ENCODE measurements around the gene LRIT3.
"Not testable (repeated sequence)": the region's sequence is repeated elsewhere in the genome, so short reads cannot be mapped to it uniquely, and the experiment has no call there.

LRIT3 gene

GRCh38 chr4:109859426-109860300, 11.8 kb downstream of the LRIT3 start:
- DNase-seq: not testable (repeated sequence)

- DNase-seq: no peak
Observed at GRCh38 chr4:109861271-109861670, 13.4 kb downstream of the LRIT3 start.

DNA sequence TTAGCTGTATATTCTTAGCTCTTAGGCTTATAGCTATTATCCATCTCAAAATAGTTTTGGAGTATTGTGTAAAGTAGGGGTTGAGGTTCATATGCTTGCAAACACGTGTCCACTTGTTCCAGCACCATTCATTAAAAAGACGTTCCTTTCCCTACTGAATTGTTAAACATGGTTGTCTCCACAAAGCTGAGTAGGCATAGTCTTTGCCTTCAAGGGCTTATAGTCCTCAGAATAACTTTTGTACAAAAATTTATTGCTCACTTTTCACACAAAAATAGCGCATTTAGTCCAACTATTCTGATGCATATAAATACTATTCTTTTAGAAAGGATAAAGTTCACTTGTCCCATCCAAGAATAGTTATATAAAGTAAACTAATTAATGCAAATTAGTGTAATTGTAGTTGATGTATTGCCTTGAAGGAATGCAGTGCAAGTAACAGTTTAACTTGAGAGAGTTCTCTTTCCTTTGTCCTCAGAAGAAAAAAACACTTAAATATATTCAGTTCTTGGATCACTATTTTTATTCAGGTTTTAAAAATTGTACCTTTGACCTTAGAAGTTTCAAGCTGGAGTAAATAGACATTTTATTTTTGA, 14.1 kb downstream of the LRIT3 start:
- DNase-seq: no peak

- no peak for DNase-seq
Observed at GRCh38 chr4:109864134-109864533, 16.2 kb downstream of the LRIT3 start.

- no peak for DNase-seq
Observed at GRCh38 chr4:109870061-109870460, 22.2 kb downstream of the LRIT3 start.

DNA sequence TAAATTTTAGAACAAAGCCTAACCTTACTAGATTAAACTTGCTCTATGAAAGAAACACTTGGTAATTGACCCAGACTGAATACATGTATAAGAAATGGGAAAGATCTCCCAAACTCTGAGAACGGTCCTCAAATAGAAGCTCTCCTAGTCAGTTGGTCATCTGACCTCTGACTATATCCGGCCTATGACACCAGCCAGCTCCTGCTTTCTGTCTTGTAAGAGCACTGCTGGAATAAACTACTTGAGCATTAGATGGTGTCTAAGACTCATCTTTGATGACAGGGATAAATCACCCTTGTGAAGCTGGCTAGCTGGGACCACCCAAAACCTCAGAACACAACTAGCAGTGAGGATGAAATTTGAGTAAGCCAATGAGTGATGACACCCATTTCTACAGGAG, 24.2 kb downstream of the LRIT3 start:
- no peak for DNase-seq

DNA sequence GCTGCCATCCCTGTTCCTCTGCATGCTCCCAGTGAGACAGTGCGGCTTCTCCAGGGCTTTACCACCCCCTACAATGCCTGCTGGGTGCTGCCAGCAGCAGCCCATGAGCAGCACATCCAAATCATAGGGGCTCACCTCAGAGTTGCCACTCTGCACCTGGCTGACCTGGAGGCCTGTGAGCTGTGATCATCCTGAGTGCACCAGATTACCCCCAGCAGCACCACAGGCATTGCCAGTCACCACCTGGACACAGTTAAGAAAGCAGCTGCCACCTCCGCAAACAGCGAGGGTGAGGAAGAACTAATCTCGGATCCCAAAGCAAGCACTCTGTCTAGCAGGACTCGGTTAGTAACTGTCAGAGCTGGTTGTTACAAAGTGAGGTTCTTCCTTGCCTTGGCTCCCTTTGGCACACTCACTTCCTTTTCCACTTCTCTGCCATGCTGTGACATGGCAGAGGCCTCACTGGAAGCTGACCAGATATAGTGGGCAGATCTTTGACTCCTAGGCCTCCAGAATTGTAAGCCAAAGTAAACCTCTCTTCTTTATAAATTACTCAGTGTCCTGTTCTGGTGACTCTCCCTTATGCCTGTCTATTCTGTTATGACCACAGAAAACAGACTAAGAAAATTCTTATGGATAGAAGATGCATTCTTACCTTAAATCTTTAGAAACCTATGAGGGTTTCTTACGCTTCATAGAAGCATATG, 25.2 kb downstream of the LRIT3 start:
- DNase-seq: no peak

GRCh38 chr4:109873791-109874514, 26.0 kb downstream of the LRIT3 start:
- DNase-seq: no peak

DNA sequence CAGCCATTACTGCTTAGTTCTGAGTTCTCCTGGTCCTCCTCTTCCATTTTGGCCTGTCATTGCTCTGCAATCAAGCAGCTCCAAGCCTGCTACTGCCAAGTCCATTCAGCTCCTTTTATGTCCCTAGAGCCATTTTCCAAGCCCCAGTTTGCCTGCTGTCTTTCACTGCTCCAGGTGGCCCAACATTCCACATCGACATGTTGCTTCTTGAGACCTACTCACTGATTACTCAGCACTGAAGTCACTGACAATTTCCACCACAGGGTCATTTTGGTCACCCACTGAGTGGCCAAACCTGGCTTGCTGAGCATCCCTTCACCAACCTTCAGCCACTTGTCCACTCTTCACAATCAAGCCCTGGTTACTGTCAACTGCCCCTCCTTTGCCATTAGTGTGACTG, 27.2 kb downstream of the LRIT3 start:
- no peak for DNase-seq

DNA sequence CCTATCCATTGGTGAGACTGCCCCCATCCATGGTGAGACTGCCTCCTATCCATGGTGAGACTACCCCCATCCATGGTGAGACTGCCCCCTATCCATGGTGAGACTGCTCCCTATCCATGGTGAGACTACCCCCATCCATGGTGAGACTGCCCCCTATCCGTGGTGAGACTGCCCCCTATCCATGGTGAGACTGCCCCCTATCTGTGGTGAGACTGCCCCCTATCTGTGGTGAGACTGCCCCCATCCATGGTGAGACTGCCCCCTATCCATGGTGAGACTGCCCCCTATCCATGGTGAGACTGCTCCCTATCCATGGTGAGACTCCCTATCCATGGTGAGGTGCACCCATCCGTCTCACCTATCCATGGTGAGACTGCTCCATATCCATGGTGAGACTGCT, 27.6 kb downstream of the LRIT3 start:
- not testable (repeated sequence) for DNase-seq

DNA sequence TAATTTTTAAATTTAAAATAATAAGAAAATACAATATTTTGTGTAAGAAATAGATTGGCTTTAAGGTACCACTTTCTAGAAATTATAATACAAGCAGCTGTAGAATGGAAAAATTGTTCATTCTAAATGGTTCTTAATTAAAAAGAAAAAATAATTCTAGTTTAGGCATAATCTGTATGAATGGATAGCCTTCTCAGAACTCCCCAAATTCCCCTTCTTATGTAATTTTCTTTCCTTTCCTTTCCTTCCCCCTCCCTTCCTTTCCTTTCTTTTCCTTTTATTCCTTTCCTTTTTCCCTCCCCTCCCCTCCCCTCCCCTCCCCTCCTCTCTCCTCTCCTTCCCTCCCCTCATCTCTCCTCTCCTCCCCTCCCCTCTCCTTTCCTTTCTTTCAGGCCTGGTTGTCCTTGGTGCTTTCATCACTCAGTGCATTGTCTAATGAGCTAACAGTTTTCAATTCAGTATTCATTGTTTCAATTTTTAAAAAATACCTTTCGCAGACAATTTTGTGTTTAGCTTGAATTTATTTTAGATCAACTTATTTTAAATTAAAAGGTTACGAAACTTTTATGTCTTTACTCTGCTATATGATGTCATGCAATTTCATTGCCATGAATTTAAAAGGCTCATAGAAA, 28.8 kb downstream of the LRIT3 start:
- DNase-seq: no peak

DNA sequence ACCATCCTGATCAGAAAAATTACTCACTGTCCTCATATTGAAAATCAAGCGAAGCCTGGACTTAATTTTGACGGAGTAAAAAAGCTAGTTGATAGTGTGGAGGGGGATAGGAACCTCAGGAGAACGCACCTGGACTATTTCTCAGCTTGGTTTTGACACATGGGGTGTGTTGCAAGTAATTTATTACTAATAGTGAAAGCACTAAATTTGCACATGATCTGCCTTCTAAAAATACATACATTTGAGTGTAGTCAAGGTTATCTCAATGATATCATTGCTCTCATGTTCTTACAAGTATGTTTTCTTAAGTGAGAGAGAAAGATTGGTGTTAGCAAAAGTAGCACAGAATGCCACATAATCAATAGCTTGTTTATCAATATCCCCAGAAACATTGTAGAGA, 29.5 kb downstream of the LRIT3 start:
- no peak for DNase-seq

DNA sequence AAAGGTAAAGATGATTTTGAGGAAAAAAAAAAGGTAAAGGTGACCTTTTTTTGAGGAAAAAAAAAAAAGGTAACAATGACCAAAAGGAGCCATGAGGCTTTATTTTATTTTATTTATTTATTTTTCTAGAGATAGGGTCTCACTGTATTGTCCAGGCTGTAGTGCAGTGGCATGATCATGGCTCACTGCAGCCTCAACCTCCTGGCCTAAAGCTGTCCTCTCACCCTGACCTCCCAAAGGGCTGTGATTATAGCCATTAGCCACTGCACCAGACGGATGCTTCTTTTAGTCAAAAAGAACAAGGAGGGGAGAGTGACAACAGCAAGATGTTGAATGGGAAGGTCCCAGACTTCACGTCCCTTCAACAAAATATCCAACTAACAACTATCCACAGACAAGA, 30.4 kb downstream of the LRIT3 start:
- DNase-seq: no peak

DNA sequence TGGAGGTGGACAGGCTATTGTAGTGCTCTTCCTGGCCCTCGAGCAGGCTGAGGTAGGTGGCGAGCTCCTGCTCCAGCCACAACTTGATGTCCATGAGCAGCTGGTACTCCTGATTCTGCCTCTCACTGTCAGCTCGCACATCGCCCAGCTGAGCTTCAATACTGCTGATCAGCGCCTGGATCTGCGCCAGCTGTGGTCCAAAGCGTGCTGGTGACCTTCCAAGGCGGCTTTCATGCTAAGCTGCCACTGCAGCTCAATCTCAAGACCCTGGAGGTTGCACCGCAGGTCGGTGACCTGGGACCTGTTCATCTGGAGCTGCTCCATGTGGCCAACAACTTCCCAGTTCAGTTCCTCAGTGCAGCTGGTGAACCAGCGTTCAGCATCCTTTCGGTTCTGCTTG, 31.2 kb downstream of the LRIT3 start:
- DNase-seq: no peak

DNA sequence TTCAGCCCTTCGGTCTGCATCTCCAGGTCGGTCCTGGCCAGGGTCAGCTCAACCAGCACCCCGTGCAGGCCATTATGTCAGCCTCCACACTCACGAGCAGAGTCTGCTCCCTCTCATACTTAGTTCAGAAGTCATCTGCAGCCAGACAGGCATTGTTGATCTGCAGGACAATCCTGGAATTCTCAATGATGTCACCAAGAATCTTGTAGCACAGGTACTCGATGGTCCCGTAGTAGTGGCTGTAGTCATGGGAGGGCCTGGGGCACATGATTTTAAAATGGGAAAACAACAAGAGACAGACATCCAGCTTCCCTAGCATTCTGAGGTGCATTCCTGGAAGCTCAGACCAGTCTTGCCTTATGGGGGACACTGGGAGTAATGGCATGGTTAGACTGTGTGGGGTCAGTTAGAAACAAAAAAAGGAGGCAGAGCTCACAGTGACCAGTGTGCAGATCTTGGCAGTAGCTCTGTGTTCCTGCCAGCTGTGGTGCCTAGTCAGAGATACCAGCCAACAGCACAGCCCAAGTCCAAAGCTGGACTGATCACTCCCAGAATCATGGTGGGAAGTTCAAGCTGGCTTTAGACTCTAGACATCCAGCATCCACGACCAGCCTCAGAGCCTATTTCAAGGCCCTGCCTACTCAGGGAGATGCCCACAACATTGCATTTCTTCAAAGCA, 31.9 kb downstream of the LRIT3 start:
- DNase-seq: no peak

GRCh38 chr4:109886303-109886702, 38.4 kb downstream of the LRIT3 start:
- DNase-seq: no peak

DNA sequence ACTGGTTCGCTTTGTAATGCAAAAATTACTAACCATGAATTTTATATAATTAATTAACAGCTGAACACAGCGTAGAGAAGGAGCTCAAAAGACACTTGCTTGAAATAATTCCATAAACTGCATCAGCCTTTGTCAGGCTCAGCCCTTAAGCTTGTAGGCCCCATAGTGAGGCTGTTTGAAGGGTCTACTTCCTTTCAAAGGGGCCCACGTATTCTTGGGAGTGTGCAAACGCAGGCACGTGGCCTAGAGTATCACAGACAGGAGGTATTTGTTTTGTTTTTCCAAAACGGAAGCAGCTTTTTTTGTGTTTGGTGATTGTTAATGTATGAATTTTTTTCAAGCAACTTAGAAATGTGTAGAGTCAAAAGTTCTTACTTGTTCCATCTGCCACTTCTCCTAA, 39.2 kb downstream of the LRIT3 start:
- no peak for DNase-seq

GRCh38 chr4:109890076-109890475, 42.2 kb downstream of the LRIT3 start:
- no peak for DNase-seq

- DNase-seq: no peak
Observed at GRCh38 chr4:109902559-109903251, 54.8 kb downstream of the LRIT3 start.

GRCh38 chr4:109908731-109909130, 60.8 kb downstream of the LRIT3 start:
- DNase-seq: no peak

- no peak for DNase-seq
Observed at GRCh38 chr4:109910256-109910655, 62.3 kb downstream of the LRIT3 start.

Data from CD4-positive, alpha-beta T cell treated with Interleukin-17A for 4 hours (primary cell).